GM19351 (cell line): Measurements from ENCODE around the gene CEP192.

ENCODE experiments used
- ATAC-seq: cut with Tn5 transposase; IDR thresholded peaks from one replicate; pipeline ENCODE4 v1.9.1; 2021; ENCODE audit warnings: mild to moderate bottlenecking, moderate library complexity; ENCODE audit not compliant: unreplicated experiment

Gene CEP192

GRCh38 chr18:13099113-13099512 lies 108.0 kb downstream of the CEP192 start:
- no peak for ATAC-seq

DNA sequence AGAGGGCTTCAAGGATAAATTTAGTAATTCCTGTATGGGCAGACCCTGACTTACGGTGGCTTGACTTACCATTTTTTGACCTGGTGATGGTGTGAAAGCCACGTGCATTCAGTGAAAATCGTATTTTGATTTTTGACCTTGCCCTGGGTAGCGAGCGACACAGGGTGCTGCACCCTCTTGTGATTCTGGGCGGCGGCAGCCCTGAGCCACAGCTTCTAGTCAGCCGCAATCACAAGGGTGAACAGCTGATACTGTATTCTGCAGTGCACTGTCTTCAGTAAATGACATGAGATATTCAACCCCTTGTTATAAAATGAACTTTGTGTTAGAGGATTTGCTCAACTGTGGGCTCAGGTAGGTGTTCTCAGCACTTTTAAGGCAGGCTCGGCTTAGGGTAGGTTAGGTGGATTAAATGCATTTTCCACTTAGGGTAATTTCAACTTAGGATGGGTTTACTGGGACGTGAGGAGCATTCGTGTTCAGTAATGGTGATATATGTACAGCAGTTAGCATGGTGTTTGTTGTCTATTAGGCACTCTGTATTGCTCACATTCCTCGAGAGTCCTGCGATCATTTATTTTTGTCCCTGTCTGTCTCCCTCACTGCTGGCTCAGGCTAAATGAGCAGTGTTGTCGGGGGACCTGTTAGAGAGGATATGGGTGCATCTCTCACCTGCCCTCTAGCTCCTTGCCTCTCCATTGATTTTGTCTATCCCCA lies 109.9 kb downstream of the CEP192 start:
- ATAC-seq, result no peak

DNA sequence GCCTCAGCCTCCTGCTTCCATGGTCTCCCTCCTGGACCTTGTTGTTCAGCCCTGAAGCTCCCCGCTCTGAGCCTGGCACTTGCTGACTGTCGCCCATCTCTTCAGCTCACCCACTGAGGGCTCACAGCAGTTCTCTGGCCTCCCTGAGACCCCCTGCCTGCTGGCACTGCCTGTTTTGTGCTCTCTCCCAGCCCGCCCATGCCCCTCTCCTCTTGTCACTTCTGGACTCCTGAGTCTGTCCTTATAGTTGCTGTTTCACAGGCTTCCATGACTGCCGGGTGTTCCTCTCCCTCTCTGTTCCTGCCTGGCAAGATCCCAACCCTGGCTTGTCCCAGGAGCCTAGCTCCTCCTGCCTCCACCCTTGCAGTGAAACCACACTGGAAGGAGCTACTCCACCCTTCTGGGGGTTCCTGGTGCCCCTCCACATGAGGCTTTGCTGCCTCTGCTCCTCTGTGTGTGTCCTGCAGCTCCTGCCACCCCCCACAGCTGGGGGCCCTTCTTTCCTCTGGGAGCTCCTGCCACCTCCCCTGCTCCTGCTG lies 110.6 kb downstream of the CEP192 start:
- no peak for ATAC-seq

DNA sequence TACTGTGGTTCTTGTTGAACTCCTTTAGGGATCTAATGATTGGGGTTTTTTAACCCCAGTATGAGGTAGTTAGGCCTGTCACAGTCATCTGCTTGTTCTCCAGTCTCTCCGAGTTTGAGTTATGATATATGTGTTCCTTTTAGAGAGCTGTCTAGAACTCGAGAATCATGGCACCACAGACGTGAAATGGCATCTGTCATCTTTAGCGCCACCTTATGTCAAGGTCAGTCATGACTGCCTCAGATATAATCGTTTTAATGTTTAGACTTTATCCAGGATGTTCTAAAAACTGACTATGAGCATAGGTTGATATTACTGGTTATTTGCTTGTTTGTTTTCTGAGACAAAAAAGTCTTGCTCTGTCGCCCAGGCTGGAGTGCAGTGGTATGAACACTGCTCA lies 112.2 kb downstream of the CEP192 start:
- ATAC-seq, result no peak

- no peak for ATAC-seq
These were observed 113.9 kb downstream of the CEP192 start for GRCh38 chr18:13105059-13105458.

GRCh38 chr18:13107074-13107473 lies 115.9 kb downstream of the CEP192 start:
- ATAC-seq, result no peak

- ATAC-seq, result no peak
These were observed 117.2 kb downstream of the CEP192 start for GRCh38 chr18:13108330-13108729.

DNA sequence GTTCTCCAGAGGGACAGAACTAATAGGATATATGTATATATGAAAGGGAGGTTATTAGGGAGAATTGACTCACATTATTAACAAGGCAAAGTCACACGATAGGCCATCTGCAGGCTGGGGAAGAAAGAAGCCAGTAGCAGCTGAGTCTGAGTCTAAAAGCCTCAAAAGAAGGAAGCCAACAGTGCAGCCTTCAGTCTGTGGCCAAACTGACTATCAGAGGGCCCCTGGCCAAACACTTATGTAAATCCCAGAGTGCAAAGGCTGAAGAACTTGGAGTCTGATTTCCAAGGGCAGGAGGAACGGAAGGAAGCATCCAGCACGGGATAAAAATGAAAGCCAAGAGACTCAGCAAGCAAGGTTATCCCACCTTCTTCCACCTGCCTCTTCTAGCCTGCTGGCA lies 119.4 kb downstream of the CEP192 start:
- no peak for ATAC-seq

DNA sequence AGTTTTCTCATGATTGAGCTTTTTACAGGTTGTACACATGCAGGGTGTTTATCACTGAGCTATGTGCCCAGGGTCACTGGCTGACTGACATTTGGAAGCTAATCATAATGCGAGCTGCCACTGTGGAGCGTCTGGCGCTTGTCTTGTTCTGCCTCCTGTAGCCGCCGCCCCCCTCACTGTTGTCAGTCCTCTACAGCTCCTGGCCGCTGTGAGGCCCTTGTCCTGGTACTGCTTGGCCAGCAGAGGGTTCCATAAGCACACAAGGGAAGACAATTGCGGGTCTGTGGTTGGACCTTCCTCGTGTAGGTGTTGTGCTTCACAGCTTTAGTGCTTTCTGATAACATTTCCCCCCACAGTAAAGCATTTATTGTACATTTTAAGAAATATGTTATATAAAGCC lies 121.8 kb downstream of the CEP192 start:
- no peak for ATAC-seq

DNA sequence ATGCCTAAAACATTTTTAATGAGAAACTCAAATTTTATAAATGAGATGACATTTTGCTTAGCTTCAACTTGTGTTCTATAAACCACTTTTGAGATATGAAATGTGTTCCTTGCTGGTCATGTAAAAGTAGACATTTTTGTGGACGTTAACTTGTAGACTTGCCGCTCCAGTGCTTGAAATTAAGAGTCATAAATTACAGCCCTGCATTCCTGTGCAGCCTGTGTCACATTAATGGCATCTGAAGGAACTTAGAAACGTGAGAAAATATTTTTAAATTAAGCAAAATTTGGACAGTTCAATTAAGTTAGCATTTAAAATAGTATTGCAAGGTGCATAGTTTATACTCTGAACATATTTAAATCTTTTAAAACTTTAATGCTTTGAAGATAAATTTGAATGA lies 129.1 kb downstream of the CEP192 start:
- no peak for ATAC-seq

DNA sequence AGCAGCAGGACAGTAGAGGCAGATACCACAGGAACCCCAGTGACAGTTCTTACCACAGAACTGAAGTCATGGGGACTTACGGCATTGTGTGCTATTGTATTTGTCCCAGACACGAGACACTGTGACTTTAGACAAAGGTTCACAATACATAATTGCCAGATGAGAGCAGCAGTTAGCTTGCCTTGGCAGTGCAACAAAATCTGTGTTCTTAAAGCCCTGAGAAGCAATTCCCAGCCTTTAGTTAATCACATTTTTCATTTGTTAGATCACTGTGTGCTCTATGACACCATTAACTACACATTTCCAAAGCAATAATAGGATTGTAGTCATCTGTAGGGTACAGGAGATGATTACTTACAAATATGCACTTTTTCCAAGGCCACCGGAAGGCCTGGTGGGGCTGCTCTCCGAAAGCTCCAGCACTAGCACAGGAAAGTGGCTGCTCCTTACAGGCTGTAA lies 129.8 kb downstream of the CEP192 start:
- no peak for ATAC-seq

DNA sequence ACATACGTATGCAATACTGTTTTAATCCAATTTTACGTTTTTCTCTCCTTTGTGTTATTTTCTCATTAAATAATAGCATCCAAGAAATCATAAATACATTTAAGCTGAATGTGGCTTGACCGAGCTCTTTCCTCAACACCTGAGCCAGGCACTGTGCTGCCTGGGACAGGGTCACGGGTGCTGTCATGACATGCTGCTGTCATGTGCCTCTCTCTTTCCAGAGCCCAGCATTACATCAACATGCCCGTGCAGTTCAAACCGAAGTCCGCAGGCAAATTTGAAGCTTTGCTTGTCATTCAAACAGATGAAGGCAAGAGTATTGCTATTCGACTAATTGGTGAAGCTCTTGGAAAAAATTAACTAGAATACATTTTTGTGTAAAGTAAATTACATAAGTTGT lies 133.2 kb downstream of the CEP192 start:
- no peak for ATAC-seq

- ATAC-seq, result no peak
These were observed 134.0 kb downstream of the CEP192 start for GRCh38 chr18:13125191-13125590.

DNA sequence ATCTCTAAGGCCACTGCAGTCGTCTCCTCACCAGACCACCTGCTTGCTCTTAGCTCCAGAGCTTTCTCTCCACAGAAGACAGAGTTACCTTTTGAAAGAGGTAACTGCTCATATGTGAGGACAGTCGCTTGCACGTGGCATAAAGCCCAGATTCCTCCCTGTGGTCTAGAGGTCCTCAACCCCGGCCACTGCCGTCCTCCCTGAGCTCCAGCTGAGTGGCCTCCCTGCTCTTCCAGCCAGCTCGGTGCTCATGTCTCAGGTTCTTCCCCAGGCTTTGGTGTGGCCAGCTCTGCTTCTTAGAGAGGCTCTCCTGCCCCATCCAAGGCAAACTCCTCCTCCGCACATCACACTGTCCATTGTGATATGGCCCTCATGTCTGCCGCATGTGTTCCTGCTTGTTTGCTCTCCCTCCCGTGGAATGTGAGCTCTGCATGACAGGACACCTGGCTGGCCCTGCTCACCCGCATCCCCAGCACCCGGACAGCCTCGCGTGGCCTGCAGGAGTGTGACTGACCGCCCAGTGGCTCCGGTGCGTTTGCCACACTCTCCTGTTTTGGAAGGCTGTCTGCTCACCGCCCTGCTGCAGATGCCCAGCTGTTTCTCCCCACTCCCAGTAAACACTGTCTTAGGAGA lies 135.9 kb downstream of the CEP192 start:
- ATAC-seq, result no peak

DNA sequence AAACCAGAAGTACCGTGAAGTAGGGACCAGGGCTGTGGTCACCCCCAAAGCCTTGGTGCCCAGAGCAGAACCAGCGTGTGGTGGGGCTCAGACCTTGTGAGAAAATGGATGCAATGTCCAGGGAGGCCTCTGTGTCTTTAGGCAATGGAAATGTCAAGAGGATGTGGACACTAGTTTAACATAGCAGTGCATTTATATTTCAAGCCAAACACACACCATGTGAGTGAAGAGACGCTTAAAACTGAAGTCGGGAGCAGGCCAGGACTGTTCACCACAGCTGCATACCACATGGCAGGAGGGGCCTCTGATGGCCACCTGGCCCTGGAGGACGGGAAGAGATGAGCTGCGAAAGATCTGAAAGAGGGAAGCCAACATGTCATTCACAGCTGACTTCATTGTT lies 140.1 kb downstream of the CEP192 start:
- no peak for ATAC-seq

- ATAC-seq, result no peak
These were observed 143.6 kb downstream of the CEP192 start for GRCh38 chr18:13134551-13135401.

DNA sequence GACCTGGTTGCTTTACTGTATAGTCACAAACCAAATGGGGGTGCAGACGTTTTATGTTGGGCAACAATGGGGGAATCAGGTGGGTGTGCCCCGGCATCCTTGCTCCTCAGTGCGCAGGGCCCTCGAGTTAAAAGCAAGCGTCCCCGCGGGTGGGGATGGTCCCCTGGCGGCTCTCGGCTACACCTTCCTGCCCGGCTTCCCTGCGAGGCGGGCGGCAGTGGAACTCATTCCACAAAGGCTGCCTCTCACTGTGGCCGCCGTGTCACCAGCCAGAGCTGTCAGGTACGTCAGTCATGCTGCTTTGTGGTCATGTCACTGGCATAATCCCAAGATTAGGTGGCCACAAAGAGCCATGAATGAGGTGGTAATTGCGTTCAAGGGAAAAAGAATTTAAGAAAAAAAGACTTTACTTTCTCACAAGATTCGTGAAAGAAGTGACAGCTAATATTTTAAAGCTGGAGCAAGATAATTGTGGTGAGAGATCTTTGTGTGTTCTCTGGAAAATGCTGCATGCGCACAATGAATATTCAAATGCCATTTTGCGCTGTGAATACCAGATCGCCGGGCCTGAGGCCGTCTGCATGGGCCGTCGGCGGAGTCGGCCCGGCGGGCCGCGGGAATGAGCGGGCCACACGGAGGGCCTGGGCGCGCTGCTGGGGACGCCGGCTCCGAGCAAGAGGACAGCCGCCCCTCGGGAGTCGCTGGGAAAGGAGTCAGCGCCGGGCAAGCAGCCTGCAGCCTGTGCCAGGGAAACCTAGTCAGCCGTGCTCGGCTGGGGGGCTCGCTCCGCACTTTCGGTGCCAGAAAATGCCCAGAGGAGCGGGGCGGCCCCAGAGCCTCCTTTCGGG lies 145.1 kb downstream of the CEP192 start:
- ATAC-seq, result no peak

GRCh38 chr18:13136904-13137669 lies 145.9 kb downstream of the CEP192 start:
- ATAC-seq, result peak; percentile 27

DNA sequence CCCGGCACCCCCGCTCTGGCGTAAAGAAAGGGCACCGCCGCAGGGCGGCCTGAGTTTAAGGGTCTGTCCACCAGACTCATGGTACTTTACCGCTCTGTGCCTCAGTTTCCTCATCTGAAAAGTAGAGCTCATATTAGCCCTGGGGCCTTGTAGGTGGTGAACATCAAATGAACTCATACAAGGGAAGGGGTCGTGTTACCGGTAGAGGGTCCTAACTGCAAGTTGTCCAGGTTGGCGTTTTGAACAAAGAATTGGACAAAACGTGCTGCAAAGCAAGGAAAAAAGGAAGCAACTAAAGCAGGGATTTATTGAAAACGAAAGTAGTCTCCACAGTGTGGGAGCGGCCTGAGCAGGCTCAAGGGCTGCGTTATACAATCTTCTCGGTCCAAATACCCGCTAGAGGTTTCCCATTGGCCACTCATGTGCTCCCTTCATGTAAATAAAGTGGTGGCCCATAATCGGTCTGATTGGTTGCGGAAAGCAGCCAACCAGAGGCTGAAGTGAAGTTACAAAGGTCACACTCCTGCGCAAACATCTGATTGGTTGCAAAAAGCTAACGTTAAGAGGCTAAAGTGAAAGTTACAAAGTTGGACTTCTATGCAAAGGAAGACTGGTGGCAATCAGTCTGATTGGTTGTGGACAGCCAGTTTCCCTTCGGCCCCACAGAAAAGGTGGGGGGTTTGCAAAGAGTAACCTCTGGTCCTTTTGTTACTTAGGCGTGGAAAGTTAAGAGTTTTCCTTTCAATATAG lies 146.7 kb downstream of the CEP192 start:
- peak; percentile 77 for ATAC-seq
